ENCODE data around the gene CCL5.

CCL5 gene

DNA sequence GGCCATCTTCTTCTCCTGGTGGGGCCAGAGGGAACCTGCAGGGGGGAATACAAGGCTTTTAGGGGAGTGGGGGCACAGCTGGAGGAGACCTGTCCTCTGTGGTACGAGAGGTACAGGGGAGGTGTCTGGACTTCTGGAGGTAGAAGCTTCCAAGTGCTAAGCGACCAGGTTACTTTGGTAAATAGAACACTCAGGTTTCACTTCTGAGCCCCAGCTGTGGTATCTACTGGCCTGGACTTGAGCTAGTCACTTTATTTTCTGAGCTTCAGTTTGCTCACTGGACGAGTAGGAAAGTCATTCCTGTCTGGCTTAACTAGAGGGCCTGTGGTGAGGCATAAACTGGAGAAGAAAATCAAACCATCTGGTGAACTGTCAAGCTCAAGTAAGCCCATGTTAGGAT lies 11.4 kb downstream of the CCL5 start, which contains the start of gene HEATR9:
TSS of gene HEATR9 (minus strand) at position 155 of the 400 bp plus-strand sequence. CDS start at position 6, 149 bp downstream.
- no peak for DNase-seq

DNA sequence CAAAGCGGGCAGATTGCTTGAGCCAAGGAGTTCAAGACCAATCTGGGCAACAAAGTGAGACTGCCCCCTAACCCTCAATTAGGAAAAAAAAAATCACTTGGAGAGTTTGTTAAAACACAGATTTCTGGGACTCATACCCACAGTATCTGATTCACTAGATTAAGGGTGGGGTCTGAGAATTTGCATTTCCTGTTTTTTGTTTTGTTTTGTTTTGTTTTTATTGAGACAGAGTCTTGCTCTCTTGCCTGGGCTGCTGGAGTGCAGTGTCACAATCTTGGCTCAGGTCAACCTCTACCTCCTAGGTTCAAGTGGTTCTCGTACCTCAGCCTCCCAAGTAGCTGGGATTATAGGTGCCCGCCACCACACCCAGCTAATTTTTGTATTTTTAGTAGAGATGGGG lies 12.6 kb downstream of the CCL5 start:
- no peak for DNase-seq

DNA sequence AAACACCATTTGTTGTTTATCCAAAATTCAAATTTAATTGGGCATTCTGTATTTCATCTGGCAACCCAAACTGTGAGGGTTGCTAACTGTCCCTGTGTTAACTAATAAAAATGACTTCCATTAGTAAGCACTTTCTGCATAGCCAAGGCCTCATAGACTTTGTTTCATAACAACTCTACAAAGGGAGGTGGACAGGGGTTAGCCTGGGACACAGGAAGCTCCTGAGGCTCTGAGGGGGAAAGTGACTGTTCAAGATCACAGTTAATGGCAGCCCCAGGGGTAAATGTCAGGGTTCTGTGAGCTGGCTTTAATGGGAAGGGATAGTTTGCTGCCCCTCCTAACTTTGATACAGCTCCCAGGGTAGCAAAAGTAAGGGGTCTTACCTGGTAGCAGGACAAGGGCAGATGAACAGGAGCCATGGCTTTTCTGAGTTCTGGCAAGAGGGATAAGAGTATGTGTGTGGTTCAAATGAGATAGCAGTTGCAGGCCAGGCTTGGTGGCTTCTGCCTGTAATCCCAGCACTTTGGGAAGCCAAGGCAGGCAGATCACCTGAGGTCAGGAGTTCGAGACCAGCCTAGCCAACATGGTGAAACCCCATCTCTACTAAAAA lies 13.7 kb downstream of the CCL5 start:
- no peak for DNase-seq

DNA sequence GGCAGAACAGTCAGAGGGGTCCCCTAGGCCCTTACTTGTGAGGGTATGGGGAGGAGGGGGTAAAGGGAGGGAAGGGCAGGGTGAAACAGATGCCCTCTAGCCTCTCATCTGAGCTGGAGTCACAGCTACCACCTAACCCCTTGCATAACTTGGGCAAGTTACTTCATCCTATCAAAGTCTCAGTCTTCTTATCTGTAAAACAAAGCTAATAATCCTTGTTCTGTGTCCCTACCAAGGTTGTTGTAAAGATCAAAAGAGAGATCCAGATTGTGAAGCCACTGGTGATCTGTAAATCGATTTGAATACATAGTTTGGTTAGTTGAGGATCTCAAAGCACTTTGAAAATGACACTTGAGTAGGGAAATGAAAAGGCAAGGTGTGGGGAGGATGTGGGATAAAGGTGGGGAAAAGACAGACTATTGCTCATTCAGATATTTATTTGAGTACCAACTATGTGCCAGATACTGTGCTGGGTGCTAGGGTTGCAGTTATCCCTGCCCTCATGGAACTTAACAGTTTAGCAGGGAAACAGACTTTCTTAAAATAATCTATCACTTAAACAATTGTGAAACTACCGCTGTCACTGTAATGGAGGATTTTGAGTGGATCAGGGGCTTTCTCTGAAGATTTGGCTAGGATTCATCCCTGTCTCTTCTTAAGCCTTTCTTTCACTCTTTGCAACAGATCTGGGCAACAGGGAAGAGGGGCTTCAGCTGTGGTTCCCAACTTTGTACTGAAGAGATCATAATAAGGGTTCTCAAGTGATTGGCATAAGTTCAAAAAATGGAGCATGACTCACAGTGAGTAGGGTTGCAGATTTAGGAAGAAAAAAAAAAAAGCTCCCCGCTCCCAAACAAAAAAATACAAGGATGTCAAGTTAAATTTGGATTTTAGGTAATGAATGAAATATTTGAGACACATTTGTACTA lies 14.5 kb downstream of the CCL5 start:
- no peak for DNase-seq

DNA sequence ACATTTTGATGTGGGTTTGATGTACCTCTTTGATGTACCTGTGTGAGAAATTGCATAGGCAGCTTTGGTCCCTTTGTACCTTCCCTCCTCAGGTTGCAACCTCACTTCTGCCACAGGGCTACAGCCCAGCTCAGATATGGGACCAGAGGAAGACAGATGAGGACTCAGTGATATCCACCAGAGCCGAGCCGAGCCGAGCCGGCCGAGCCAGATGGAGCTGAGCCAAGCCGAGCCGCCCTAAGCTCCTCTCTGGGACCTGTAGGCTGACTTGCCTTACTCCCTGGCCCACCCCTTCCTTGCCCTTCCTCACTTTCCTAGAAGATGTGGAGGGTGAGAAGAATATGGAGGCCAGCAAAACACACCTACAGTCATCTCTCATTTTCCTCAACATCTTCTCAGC lies 15.3 kb downstream of the CCL5 start:
- DNase-seq = no peak

DNA sequence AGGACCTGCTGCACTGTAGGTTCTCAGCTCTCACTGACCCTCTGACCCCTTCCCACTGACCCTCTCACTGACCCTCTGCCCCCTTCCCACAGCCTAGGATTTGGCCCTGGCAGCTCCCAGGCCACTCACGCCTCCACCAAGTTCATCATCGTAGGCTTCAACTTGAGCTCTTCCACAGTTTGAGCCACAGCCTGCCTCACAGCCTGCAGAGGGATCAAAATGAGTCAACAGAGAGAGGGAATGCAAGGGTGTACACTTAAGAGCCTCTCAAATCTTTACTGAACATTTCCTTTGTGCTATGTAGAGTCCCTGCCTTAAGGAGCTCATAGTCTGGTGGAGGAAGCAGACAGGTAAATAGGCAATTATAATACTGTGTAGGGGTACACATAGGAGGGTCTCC lies 23.6 kb downstream of the CCL5 start:
- no peak for DNase-seq

DNA sequence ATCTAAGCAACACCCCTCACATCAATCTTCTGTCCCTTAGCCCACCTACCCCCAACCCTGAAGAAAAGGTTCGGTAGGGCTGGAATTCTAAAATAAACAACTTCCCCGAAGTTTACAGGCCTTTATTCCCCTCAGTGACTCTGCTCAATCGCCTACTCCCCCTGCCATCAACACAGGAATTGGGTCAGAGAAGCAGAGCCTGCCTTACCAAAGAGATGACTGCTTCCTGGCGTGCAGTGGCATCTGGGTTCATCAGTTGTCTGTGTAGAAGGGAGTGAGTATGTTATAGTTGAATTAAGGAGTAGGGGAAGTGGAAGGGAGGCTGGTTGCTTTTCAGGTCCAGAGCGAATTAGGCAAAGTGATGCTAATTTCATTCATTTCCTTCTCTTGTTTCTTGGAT lies 24.2 kb downstream of the CCL5 start:
- DNase-seq = no peak

DNA sequence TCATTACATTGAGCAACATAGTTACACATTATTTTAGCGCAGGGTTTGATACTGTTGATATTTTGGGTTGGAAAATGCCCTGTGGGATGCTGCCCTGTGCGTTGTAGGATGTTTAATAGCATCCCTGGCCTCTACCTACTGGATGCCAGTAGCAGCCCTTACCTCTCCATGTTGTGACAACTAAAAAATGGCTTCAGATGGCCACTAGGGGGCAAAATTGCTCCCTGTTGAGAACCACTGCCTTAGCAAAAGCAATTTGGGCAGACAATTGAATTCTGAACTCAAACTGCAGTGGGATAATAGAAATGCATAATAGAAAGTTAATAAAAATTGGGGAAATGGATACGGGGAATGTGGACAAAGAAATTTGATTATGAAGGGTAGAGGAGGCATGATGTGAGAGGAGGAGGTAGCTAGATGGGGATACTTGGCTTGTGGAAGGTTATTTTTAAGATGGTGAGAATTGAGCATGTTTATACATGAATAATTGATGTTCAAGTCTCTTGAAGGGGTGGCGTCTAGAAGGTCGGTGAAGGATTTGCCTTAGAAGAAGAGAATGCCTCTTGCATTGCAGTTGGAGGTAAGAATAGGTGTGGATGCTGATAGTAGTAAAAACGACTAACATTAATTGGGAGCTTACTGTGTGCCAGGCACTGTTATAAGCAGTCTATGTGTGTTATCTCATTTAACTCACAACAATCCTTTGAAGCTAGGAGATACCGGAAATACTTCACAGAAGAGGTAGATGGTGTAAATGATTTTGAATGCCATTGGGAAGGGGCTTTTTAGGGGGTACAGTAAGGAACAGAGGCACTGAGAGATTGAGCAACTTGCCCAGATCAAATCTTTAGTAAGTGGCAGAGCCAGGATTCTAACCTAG lies 30.5 kb downstream of the CCL5 start:
- DNase-seq = peak in 20 of 56 donors; percentile 1 to 57 (median 15)

DNA sequence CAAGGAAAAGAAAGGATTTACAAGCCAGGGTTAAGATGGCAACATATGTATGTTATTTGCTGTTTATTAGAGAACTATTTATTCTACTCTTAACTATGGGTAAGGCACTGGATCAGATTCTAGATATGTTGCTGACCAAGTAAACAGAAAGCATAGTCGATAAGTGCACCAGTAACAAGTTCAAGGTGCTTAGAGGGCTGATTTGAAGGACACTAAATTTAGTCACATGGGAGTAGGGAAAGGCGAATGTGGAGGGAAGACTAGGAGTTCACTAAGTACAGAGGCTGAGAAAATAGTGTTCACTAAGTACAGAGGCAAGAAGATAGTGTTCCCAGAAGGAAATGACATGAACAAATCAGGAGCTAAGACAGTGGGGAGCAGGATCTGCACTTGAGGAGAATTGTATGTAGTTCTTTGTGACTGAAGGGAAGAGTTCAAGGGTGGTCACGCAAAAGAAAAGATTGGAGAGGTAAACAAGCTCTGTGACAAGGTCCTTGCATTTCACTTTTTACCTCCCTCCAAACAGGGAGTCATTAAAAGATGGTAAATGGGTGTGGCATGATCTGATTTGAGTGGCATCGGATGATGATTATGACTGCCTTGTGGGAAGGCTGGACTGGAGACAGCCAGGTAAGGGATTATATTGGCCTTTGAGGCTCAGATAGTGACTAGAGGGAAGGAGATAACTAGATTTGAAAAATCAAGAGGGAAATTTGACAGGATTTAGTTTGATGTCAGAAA lies 32.4 kb downstream of the CCL5 start:
- no peak for DNase-seq

DNA sequence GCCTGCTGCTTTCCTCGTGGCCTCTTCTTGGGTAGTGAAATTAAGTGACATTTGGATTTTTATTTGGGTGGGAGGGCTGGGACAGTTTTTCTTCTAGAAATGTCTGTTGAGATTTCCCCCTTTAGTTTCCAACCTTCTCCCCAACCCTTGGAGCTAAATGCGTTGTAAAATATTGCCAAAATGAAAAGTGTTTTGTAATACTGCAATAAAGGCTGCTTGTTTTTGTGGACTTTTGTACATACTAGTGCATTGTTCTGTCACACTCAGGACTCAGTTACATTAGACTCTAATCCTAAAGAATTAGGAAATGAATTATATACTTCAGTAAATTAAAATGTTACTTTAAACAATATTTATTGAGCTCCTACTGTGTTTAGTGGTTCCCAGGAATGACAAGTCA lies 33.2 kb downstream of the CCL5 start:
- DNase-seq = no peak

DNA sequence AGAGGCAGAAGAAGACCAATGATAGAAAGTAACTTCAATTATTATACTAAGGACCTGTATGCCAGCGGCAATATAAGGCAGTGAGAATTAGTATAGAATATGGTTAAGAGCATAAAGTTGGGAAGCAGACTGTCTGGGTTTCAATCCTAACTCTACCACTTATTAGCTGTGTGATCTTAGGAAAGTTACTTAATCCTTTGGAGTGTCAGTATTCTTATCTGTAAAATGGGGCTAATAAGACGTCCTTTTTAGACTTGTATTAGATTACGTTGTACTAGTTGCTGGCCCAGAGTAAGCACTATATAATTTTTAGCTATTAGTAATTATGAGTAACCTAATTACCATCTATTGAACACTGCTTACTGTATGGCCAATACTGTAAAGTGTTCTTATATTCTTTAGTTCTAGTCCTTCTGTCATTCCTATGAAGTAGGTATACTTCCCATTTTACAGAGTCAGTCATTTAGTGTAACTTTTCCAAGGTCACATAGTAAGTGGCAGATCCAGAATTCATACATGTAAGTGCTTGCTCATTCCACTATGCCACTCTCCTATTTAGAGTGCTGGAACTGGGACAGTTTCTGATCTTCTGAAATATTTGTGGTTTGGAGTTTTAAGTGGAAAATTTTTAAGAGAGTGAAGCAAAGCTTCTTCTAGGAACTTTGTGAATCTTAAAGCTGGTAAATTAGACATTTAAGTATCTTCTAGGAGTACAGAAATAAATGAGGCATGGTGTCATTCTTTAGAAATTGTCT lies 33.9 kb downstream of the CCL5 start:
- DNase-seq = no peak

DNA sequence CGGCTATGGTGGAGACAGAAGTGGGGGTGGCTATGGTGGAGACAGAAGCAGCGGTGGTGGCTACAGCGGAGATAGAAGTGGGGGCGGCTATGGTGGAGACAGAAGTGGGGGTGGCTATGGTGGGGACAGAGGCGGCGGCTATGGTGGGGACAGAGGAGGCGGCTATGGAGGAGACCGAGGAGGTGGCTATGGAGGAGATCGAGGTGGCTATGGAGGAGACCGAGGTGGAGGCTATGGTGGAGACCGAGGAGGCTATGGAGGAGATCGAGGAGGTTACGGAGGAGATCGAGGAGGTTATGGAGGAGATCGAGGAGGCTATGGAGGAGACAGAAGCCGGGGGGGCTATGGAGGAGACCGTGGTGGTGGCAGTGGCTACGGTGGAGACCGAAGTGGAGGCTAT lies 35.6 kb downstream of the CCL5 start:
- DNase-seq = no peak

DNA sequence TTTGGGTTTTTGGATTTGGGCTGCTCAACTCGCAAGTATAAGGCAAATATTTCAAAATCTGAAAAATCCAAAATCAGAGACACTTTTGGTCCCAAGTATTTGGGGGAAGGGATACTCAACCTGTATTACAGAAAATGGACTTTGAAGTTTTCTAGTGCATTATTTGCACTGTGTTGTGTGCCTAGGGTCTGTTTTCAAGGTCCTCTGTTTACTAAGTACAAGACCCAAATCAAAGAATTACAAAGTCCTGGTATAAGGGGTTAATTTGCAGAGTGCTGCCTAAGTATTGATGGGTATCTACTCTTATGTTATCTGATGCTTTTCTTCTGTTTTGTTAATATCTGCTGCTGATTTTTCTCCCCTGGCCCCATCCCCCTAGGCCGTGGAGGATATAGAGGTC lies 36.5 kb downstream of the CCL5 start:
- DNase-seq = no peak

DNA sequence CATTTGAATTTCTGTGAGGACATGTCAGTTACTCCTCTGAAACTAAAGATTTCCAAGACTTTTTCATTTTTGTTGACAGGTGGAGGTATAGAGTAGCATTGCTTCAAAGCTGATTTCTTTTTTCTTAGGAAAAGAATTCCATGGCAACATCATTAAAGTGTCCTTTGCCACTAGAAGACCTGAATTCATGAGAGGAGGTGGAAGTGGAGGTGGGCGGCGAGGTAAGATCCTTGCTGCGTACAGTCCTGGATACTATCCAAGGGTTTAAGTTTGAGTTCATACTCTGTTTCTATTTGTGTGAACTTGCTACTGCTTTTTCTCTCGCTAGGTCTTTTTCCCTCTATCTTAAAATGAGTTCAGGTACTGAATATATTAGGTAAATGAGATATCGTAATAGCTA lies 37.9 kb downstream of the CCL5 start:
- DNase-seq = peak in 4 of 56 donors; percentile 2 to 24 (median 17)

DNA sequence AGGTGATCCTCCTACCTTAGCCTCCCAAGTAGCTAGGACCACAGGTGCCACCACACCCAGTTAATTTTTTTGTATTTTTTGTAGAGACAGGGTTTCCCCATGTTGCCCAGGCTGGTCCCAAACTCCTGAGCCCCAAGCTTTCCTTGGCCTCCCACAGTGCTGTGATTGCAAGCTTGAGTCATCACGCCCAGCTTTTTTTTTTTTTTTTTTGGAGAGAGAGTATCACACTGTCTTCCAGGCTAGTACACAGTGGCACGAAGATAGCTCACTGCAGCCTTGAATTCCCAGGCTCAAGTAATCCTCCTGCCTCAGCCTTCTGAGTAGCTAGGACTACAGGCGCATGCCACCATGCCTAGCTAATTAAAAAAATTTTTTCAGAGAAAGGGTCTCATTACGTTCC lies 38.7 kb downstream of the CCL5 start:
- peak in 1 of 56 donors; percentile 8 for DNase-seq

DNA sequence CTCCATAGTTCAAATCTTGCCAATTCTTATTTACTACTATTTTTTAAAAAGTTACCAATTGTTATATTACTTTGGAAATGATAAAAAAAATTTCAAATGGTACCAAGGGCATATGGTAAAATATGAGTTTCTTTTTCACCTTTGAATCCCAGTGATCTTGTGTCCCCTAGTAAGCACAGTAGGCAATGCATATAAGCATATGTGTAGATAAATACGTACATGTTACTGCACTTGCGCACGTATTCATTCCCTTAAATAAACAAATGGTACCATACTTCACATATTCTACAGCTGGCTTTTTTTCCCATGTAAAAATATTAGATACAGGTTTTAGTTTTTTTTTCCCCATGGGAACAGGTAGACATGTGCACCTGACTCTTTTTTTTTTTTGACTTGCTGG lies 39.1 kb downstream of the CCL5 start:
- no peak for DNase-seq

DNA sequence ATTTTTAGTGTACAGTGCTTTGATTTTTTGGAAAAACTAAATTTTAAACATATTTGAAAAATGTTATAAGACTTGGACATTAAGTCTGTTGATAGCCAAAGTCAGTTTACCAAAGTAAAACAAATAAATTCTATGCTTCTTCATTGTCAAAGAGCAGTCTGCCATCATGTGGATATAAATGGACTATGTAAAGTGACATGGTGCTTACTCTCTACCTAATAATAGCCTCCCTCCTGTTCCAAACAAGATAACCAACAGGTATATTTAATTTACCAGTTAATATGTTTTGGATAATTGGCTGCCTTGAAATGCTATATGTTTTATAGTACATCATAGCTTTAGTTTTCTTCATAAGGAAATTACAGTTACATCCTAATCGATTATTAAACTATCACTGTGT lies 55.0 kb downstream of the CCL5 start:
- no peak for DNase-seq
